CMK (cell line): Measurements from ENCODE around the gene SMIM28.
"Not testable (repeated sequence)": the region's sequence is repeated elsewhere in the genome, so short reads cannot be mapped to it uniquely, and the experiment has no call there.

ENCODE experiments used
- DNase-seq: peaks from one replicate; pipeline ENCODE4 v3.0.0-alpha.2; 2010; ENCODE audit warnings: low read depth

Gene SMIM28

GRCh38 chr6:138405816-138406413 lies 28.2 kb downstream of the SMIM28 start:
- DNase-seq: no peak

- no peak for DNase-seq
Observed at GRCh38 chr6:138406443-138406842, 28.7 kb downstream of the SMIM28 start.

- no peak for DNase-seq
Observed at GRCh38 chr6:138410048-138410735, 32.5 kb downstream of the SMIM28 start.

GRCh38 chr6:138410972-138411880 lies 33.5 kb downstream of the SMIM28 start:
- no peak for DNase-seq

- no peak for DNase-seq
Observed at GRCh38 chr6:138415125-138415524, 37.4 kb downstream of the SMIM28 start.

GRCh38 chr6:138416206-138416605 lies 38.5 kb downstream of the SMIM28 start:
- no peak for DNase-seq

- DNase-seq: no peak
Observed at GRCh38 chr6:138417493-138418117, 39.9 kb downstream of the SMIM28 start.

GRCh38 chr6:138418118-138418742 lies 40.5 kb downstream of the SMIM28 start:
- DNase-seq: no peak

GRCh38 chr6:138419766-138420165 lies 42.1 kb downstream of the SMIM28 start:
- DNase-seq: no peak

GRCh38 chr6:138420356-138420755 lies 42.7 kb downstream of the SMIM28 start:
- DNase-seq: no peak

- no peak for DNase-seq
Observed at GRCh38 chr6:138421089-138421488, 43.4 kb downstream of the SMIM28 start.

- no peak for DNase-seq
Observed at GRCh38 chr6:138421608-138422007, 43.9 kb downstream of the SMIM28 start.

- DNase-seq: no peak
Observed at GRCh38 chr6:138422861-138423260, 45.2 kb downstream of the SMIM28 start.

GRCh38 chr6:138424004-138424904 lies 46.5 kb downstream of the SMIM28 start:
- DNase-seq: no peak

GRCh38 chr6:138425256-138425655 lies 47.6 kb downstream of the SMIM28 start:
- DNase-seq: not testable (repeated sequence)

- DNase-seq: no peak
Observed at GRCh38 chr6:138426500-138427123, 48.9 kb downstream of the SMIM28 start.

- DNase-seq: no peak
Observed at GRCh38 chr6:138427701-138428100, 50.0 kb downstream of the SMIM28 start.

GRCh38 chr6:138428944-138429598 lies 51.4 kb downstream of the SMIM28 start:
- no peak for DNase-seq

GRCh38 chr6:138429761-138430160 lies 52.1 kb downstream of the SMIM28 start:
- DNase-seq: no peak
